OCI-LY3 (cell line): Measurements from ENCODE around the gene PAM16.

ENCODE experiments used
- H2AFZ ChIP-seq: fragments of 200-600, 300-600 bp; shearing (Covaris generic); 2 replicates; pipeline ENCODE4 v1.6.0; 2014; ENCODE audit warnings: antibody characterized with exemption, low read depth, low read length
- H3K27ac ChIP-seq: fragments of 200-600, 300-600 bp; sonication (generic); 2 replicates; pipeline ENCODE4 v1.5.1; 2014; ENCODE audit warnings: mild to moderate bottlenecking, low read length, moderate library complexity, mixed read lengths
- H3K27me3 ChIP-seq: fragments of 200-600, 300-600 bp; sonication (generic); 2 replicates; pipeline ENCODE4 v1.6.1; 2014; ENCODE audit warnings: low read depth, low read length, mixed read lengths
- H3K36me3 ChIP-seq: fragments of 200-600, 300-600 bp; sonication (generic); replicated peaks from 2 replicates; pipeline ENCODE3; 2014; ENCODE audit warnings: low read depth, low read length, mixed read lengths
- H3K4me1 ChIP-seq: fragments of 300-600, 200-600 bp; sonication (generic); 2 replicates; pipeline ENCODE4 v1.6.1; 2014; ENCODE audit warnings: low read length, mixed read lengths
- H3K4me2 ChIP-seq: fragments of 200-600, 300-600 bp; sonication (generic); 2 replicates; pipeline ENCODE4 v1.6.1; 2014; ENCODE audit warnings: low read length, mixed read lengths
- H3K4me3 ChIP-seq: fragments of 300-600, 200-600 bp; sonication (generic); 2 replicates; pipeline ENCODE4 v1.5.1; 2014; ENCODE audit warnings: antibody characterized with exemption, mild to moderate bottlenecking, low read length, moderate library complexity
- H3K79me2 ChIP-seq: fragments of 300-600, 200-600 bp; shearing (Covaris generic); 2 replicates; pipeline ENCODE4 v1.6.1; 2014; ENCODE audit warnings: mild to moderate bottlenecking, low read length, mixed read lengths
- H3K9ac ChIP-seq: fragments of 300-600, 200-600 bp; shearing (Covaris generic); 2 replicates; pipeline ENCODE4 v1.6.0; 2014; ENCODE audit warnings: mild to moderate bottlenecking, low read length, moderate library complexity
- H3K9me3 ChIP-seq: fragments of 200-600, 300-600 bp; shearing (Covaris generic); 2 replicates; pipeline ENCODE4 v1.6.1; 2014; ENCODE audit warnings: low read length, mixed read lengths; ENCODE audit not compliant: insufficient read depth
- H4K20me1 ChIP-seq: fragments of 200-600, 300-600 bp; sonication (generic); 2 replicates; pipeline ENCODE4 v1.6.1; 2016; ENCODE audit warnings: low read length, mixed read lengths; ENCODE audit not compliant: insufficient read depth
- CTCF ChIP-seq: fragments of 200-600, 300-600 bp; sonication (generic); IDR thresholded peaks from 2 replicates; pipeline ENCODE4 v1.5.1; 2014; ENCODE audit warnings: antibody characterized with exemption, low read length, low read depth
- EZH2phosphoT487 ChIP-seq: fragments of 200-600 bp; shearing (Covaris generic); IDR thresholded peaks from 2 replicates; pipeline ENCODE4 v1.6.1; 2018; ENCODE audit warnings: antibody characterized with exemption, mixed run types, low read depth

The PAM16 gene

GRCh38 chr16:4341250-4341649, 9.9 kb downstream of the PAM16 start:
- peaks cover 12% of the 10 kb centered on the region for H4K20me1 ChIP-seq

GRCh38 chr16:4340443-4340842, 10.7 kb downstream of the PAM16 start:
- peaks cover 4% of the 10 kb centered on the region for H4K20me1 ChIP-seq
- H3K79me2 ChIP-seq: peaks cover 28% of the 10 kb centered on the region
- H3K4me3 ChIP-seq: no peak overlapping the region
- no peak overlapping the region for H3K9ac ChIP-seq
- no peak overlapping the region for H3K27ac ChIP-seq
- H2AFZ ChIP-seq: no peak overlapping the region
- no peak overlapping the region for H3K4me2 ChIP-seq
- no peaks in the 10 kb centered on the region for H3K9me3 ChIP-seq
- H3K36me3 ChIP-seq: peaks cover 8% of the 10 kb centered on the region
- no peaks in the 10 kb centered on the region for H3K27me3 ChIP-seq
- H3K4me1 ChIP-seq: no peaks in the 10 kb centered on the region
- TF ChIP-seq EZH2phosphoT487: no peak
- no peak for TF ChIP-seq CTCF

More at GRCh38 chr16:4341250-4341649, 9.9 kb downstream of the PAM16 start:
- no peak overlapping the region for H3K4me2 ChIP-seq
- no peak for TF ChIP-seq CTCF
- no peak for TF ChIP-seq EZH2phosphoT487
- H3K27ac ChIP-seq: no peak overlapping the region
- H3K36me3 ChIP-seq: peaks cover 8% of the 10 kb centered on the region
- no peaks in the 10 kb centered on the region for H3K27me3 ChIP-seq
- no peaks in the 10 kb centered on the region for H3K4me1 ChIP-seq
- H3K9ac ChIP-seq: no peak overlapping the region
- no peak overlapping the region for H3K4me3 ChIP-seq
- no peaks in the 10 kb centered on the region for H3K9me3 ChIP-seq
- peaks cover 36% of the 10 kb centered on the region for H3K79me2 ChIP-seq
- no peak overlapping the region for H2AFZ ChIP-seq

- Histone ChIP-seq H3K27me3 (no peaks in the 10 kb centered on the region), H3K9me3 (no peaks in the 10 kb centered on the region), H4K20me1 (no peaks in the 10 kb centered on the region; the same call in 1 of the 2 replicates), H3K4me2 (no peak overlapping the region), H3K36me3 (peaks cover 8% of the 10 kb centered on the region), H2AFZ (no peak overlapping the region), H3K4me3 (no peak overlapping the region), H3K27ac (no peak overlapping the region), H3K79me2 (peaks cover 23% of the 10 kb centered on the region), H3K4me1 (no peaks in the 10 kb centered on the region), H3K9ac (no peak overlapping the region)
- no peak for TF ChIP-seq EZH2phosphoT487
- TF ChIP-seq CTCF: no peak
These were observed 11.2 kb downstream of the PAM16 start for GRCh38 chr16:4339909-4340308.

- no peaks in the 10 kb centered on the region for H4K20me1 ChIP-seq
- no peak overlapping the region for H3K9ac ChIP-seq
- TF ChIP-seq EZH2phosphoT487 (no peak), CTCF (no peak)
- no peaks in the 10 kb centered on the region for H3K4me1 ChIP-seq
- no peaks in the 10 kb centered on the region for H3K27me3 ChIP-seq
- H3K4me3 ChIP-seq: no peak overlapping the region
- no peak overlapping the region for H3K4me2 ChIP-seq
- H3K79me2 ChIP-seq: peaks cover 20% of the 10 kb centered on the region
- no peak overlapping the region for H2AFZ ChIP-seq
- H3K27ac ChIP-seq: no peak overlapping the region
- peaks cover 8% of the 10 kb centered on the region for H3K36me3 ChIP-seq
- H3K9me3 ChIP-seq: no peaks in the 10 kb centered on the region
These were observed 11.7 kb downstream of the PAM16 start for GRCh38 chr16:4339455-4339854.
